C4-2B (cell line): Measurements from ENCODE around the gene FDXACB1.

Source experiments
- H3K27ac ChIP-seq: fragments of 450-650 bp; 2 replicates; pipeline ENCODE4 v1.5.1; 2017
- CTCF ChIP-seq: fragments of 450-650 bp; conservative IDR thresholded peaks from 2 replicates; pipeline ENCODE4 v1.5.1; 2017; ENCODE audit warnings: mild to moderate bottlenecking
- ZFX ChIP-seq: fragments of 450-650 bp; IDR thresholded peaks from 2 replicates; pipeline ENCODE4 v1.6.1; 2017

Gene FDXACB1

DNA sequence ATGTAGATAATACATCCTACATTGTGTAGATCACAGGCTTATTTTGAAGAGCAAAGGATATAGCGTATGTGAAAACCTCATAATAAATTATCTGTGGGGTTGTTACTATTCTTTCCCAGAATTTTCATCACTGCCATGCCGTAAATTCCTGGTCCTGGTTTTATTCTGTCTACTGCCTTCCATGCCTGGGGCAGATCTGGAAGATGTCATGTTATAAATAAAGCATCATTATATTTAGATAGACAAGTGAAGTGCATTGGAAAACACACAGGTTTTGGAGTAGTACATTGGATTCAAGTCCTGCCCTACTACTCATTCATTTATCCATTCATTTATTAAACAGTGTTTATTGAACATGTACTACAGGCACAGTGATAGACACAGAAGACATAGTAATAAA, 41.9 kb upstream of the FDXACB1 start:
- no peak overlapping the region for H3K27ac ChIP-seq
- no peak for TF ChIP-seq ZFX
- no peak for TF ChIP-seq CTCF

- TF ChIP-seq ZFX (no peak), CTCF (no peak)
- peak within 1 kb of the TSS; percentile 72 for H3K27ac ChIP-seq
Measured at GRCh38 chr11:111918390-111919256, 39.7 kb upstream of the FDXACB1 start, which contains the start of gene C11orf52. C11orf52 (plus strand) TSS chr11:111918913; CDS start chr11:111918973, 60 bp downstream.

DNA sequence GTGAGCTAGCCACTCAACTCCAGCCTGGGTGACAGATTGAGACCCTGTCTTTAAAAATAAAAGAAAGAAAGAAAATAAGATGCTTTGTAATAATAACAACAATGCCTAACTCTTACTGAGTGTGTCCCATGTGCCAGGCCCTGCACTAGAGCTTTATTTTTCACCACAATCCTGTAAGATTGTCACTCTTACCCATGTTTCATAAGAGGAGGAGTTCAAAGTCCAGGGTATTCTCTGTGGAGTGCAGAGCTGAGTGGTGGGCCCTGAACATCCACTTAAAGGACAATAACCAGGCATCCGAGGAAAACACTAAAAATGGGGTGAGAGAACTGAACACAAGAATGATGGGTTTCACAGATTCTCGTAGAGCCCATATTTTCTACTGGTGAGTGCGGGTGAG, 38.8 kb upstream of the FDXACB1 start:
- H3K27ac ChIP-seq = no peak overlapping the region; the same call in 1 of the 2 replicates
- TF ChIP-seq ZFX (no peak), CTCF (no peak)

GRCh38 chr11:111917312-111917711, 38.3 kb upstream of the FDXACB1 start:
- TF ChIP-seq CTCF (no peak), ZFX (no peak)
- H3K27ac ChIP-seq = no peak overlapping the region

DNA sequence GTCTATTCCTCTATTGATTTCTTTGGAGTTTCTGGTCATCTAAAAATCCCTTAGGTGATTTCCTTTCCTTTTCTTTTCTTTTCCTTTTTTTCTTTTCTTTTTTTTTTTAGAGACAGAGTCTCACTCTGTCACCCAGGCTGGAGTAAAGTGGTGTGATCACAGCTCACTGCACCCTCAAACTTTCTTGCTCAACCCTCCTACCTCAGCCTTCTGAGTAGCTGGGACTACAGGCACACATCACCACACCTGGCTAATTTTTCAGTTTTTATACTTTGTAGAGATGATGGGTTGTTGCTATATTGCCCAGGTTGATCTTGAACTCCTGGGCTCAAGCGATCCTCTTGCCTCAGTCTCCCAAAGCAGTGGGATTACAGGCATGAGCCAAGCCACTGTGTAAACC, 37.8 kb upstream of the FDXACB1 start:
- TF ChIP-seq ZFX (no peak), CTCF (no peak)

DNA sequence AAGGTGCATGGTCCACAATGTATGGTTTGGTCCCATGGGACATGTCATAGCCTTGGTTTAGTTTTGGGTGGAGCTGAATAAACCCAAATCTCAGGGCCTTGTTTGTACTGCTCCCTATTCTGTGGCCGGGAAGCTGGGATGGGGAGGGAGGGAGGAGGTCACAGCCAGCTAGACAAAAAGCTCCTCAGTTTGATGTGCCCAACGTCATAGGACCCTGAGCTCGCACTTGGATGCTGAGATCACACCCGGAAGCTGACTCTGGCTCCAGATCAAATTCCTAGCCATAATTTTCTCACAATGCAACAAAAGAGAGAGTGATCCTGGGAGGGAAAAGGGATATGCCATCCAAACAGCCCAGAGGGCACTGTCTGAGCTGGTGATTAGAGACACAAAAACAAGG, 35.0 kb upstream of the FDXACB1 start:
- no peak overlapping the region for H3K27ac ChIP-seq
- TF ChIP-seq ZFX (no peak), CTCF (no peak)

More for the DNA sequence above, 37.8 kb upstream of the FDXACB1 start:
- no peak overlapping the region for H3K27ac ChIP-seq

DNA sequence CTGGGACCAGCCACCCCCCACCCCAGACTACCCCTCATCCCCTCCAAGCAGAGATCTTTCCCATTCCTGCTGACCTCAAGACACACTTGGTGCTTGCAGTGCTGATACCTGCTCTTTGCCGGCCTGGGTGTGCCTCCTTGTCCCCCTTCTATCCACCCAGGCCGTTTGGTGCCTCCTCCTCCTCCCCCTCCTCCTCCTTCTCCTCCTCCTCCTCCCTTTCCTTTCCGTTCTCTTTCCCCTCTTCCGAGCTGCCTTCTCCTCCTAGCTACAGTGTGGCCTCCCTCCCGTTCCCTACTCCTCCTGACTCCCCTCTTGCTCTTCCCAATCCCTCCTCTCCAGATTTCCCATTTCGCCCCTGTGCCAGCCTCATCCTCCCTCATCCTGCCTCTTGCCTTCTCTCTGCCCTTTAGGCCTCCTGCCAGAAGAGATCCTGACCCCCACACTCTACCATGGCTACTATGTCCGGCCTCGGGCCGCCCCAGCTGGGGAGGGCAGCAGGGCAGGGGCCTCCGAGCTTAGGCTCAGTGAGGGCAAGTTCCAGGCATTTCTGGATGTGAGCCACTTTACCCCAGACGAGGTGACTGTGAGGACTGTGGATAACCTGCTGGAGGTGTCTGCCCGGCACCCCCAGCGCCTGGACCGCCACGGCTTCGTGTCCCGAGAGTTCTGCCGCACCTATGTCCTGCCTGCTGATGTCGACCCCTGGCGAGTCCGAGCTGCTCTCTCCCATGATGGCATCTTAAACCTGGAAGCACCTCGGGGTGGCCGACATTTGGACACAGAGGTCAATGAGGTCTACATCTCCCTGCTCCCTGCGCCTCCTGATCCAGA, 34.3 kb upstream of the FDXACB1 start:
- TF ChIP-seq CTCF (no peak), ZFX (no peak)
- H3K27ac ChIP-seq = no peak overlapping the region
